Putamen (tissue), 1 donor: ENCODE results near the gene HOXA6.

Source experiments
- DNase-seq: peaks from one replicate; pipeline ENCODE4 v3.0.0-alpha.2; 2016; ENCODE audit warnings: low spot score

The HOXA6 gene

DNA sequence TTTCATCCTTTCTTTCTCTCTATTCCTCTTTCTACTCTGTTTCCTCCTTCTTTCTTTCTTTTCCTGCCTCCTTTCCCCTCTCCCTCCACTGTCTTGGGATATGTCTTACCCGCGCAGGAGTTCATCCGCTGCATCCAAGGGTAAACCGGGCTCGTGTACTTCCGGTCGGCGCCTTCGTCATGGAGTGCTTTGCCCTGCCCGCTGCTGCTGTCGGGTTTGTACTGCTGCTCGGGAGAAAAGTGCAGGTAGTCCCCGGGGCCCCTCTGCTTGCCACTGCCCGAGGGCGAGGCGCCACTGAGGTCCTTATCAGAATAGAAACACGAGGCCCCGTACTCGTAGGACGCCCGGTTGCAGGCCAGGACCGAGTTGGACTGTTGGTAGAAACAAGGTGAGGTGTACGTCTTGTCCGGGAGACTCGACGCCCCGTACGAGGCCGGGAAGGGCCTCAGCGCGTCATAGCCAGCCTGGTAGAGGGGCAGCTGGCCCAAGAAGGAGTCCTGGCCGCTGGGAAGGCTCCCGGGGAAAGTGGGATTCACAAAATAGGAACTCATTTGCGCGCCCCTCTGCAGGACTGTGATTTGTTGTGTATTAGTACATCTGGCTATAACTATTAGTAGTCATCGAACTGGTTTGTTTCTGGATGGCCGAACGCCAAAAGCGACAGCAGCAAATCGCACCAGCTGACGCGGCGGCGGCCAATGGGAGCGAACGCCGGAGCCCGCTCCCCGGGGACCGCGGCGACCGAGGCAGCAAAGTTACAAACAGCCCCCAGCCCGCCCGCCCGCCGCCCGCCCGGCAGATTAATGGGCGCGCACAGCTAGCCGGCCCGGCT, at the start of gene HOXA6:
TSS of gene HOXA6 (minus strand) at position 576 of the 832 bp plus-strand sequence. CDS start at position 551, 25 bp downstream.
- no peak for DNase-seq

GRCh38 chr7:27196287-27196767, 48.8 kb upstream of the HOXA6 start:
- DNase-seq: peak; percentile 70

DNA sequence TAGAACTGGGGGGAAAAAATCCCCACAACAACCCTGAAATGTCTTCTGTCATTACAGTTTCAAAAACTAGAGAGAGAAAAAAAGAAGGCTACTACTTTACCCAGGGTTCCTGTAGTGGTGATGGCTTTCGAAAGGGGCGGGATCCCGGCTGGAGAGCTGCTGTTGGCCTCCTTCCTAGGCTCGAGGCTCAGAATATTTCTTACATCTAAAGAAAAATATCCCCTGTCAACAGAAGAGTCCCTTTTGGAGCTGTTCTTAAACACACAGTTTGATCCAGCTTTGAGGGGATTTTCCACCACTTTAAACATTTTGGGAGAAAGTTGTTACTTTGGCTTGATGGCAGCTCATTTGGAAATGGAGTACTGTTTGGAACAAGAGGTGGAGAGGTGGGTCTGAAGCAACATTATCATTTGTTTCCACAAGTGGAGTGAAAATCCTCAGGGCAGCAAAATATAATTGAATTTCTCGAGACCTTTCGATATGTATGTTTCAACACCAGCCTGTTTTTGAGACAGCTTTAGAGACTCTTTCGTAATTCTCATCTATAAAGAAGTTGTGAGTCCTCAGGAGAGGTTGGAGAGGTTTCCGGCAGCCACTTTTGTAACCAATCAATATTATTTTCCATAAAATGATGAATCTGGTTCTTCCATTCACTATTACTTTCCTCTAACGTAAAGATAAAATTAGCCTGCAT, 47.3 kb upstream of the HOXA6 start:
- DNase-seq: no peak

DNA sequence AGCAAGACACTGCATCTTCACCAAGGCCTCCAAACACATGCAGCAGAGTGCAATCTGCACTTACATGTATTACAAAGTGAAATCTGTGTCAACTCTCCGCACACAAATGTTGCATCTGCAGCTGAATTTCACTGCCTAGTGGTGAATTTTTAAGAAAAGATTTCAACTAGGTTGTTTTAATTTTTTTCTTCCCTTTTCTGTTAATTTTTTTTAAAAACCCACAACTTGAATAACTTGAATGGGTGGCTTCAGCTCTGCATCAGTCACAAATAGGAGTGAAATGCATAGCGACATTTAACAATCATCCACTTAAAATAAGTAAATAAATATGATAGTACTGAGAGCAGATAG, 46.4 kb upstream of the HOXA6 start:
- no peak for DNase-seq

- DNase-seq: no peak
Observed at GRCh38 chr7:27193335-27194001, 45.9 kb upstream of the HOXA6 start.

GRCh38 chr7:27192546-27193334, 45.2 kb upstream of the HOXA6 start:
- no peak for DNase-seq

DNA sequence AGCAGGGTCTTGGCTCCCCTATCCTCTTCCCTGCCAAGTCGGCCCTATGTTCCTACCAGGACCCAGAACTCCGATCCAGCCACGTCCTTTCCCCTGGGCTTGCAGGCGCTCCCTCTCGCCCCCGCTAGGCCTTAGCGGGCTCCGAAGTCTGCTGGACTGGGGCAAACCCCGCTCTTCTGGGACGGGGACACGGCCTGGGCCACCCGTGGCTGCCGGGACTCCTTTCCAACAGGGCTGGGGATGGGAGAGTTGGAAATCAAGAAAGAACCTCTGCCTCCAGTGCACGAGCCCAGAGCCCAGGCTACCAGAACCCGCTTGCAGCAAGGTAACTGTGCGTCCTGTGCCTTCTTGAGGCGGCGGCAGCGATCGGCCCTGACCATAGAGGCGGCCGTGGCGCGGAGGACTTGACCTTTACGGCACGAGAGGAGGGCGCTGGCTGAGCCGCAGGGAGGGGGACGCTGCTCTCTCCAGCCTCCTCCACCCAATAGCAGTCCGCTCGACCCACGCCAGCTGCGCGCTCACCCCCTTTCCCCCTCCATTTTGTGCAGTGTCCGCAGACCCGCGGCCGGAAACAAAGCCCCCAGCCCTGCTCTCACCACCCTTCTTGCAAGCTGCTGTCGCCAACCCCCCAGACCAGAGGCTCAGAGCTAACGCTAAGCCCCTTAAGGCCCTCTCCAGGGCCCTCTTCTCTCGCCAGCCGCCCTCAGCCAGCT, 44.4 kb upstream of the HOXA6 start:
- no peak for DNase-seq

DNA sequence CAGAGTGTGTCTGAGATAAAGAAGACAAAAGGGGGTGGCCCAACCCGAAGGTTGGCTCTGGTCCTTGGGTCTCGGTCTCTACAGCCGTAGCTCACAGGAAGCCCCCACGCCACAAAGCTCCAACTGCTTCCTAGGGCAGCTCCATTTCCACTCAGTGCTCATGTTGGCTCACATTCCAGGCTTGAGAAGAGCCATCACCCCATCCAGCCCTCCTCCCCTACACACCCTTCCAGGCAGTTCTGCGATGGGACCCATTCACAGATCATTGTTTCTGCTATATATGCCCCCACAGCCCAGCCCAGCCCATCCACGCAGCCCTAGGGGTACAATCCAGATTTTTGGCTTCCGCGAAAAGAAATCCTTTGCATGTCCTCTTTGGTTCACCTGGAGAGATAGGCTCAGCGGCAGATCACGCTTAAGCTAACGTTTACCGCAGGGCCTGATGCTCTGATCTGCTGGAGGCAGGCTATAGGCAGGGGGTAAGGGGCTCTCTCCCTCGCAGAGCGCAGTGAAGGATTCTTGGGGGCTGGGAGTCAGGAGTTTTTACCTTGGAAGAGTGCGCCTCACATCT, 43.7 kb upstream of the HOXA6 start:
- no peak for DNase-seq

- DNase-seq: no peak
Observed at GRCh38 chr7:27189997-27190748, 42.6 kb upstream of the HOXA6 start.

GRCh38 chr7:27189295-27189996, 41.9 kb upstream of the HOXA6 start:
- DNase-seq: no peak

GRCh38 chr7:27188386-27189294, 41.1 kb upstream of the HOXA6 start:
- DNase-seq: no peak

DNA sequence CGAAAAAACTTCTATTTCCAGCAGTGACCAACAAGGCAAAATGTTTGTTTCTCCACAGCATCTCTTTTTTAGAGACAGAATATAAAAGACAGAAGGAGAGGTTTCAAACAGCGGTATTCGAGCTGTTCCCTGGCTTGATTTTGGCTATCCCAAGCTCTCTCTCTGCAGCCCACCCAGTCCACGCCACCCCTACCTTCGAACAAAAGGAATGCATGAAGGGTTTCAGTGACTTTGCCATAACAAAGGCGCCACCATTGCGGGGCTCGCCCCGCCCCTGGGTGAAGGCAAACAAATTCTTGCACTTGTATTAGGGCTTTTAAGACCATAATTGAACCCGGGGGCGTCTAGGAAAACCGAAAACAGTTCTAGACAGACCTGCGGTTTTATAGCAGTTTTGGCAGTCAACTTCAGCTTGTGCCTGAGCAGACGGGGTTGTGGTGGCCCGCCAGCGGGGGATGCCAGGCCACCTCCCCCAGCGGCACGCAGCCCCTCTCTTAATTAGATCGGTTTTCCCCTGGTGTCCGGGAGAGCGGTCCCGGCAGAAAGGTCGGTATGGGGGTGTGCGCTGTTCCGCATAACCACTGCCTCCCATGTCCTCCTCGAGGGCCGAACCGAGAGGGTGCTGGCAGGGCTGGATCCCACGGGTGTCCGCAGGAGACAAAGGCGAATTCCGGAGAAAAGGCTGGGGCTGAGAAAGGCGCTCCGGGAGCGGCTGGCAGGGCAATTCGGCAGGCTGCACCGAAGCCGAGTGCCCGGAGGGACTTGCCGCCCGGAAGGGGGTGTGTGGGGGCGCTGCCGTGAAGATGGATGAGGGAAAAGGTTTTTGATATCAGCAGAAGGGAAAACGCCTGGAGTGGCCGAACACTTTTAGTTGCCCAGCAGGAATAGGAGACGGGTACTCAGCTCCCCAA, 40.2 kb upstream of the HOXA6 start:
- DNase-seq: no peak

- no peak for DNase-seq
Observed at GRCh38 chr7:27186668-27187474, 39.3 kb upstream of the HOXA6 start.

DNA sequence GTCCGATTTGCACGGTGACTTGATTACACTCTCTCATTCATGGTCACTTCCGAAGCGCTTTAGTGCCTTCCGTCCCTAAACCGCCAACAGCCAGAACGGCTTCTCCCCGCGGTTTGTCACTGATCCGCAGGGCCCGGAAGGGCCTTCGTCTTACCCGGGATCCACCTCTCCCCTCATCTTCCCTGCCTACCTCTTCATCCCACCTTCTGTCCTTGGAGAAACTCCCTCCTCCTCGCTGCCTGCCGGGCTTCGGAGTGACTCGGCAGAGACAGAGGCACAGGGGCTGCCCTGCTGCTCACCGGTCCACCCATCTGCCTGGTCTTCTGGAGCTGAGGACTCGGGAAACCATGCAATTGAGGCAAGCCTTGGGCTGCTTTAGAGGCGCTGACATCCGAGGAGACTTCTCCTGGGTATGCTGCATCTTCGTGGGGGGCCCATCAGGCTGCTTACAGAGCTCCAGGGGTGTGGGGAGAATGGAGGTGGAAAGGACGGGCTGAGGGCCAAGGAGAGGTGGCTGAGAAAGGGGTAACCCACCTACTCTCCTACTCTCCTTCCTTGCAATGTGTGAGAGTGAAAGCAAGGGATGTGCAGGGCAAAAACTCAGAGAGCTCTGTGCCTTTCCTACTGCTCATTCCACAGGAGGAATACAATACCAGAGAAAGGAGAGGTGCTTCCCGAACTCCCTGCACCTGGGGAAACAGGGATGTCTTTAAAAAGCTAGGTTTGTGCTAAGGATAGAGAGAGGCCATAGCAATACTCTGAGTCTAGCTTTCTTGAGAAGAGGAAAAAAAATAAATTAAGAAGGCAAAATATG, 38.5 kb upstream of the HOXA6 start:
- no peak for DNase-seq

DNA sequence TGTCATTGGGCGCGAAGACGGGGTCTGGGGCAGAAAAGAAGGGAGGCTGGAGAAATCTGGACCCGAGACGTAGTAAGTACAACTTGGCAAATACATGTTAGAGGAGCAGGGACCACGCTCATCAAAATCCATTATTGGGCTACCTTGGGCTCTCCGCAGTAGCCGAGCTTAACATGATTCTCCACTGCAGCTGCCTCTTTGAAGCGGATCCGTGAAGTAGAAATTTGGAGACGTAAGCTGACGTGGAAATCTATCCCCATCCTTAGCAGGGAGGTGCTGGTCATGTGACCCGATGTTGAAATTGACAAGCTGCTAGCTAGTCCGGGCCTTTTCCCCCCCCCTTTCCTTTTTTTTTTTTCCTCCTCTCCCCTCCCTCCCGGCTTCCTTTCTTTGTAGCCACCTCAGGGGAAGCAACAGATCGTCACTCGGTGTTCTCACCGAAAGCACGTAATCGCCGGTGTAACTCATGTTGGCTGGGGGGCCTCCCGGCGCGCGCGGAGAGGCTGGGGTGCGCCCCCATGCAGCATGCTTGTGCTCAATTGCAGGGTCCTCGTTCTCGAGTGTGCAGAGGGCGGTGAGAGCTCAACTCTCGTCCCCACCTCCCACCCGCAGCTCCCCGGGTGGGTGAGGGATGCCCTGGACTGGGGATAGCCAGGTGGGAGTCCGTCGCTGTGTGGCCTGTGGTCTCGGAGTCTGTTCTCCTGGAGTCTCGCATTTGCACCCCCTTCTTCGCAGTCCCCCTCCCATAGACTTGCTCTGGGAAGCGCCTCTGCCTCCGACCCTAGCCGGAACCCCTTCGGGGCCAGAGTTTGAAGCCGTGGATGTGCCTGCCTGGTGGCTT, 37.7 kb upstream of the HOXA6 start, which contains the start of gene HOXA11:
TSS of gene HOXA11 (minus strand) at position 220 of the 841 bp plus-strand sequence. CDS start at position 132, 88 bp downstream.
- no peak for DNase-seq
